K562 (cell line): ENCODE measurements around the gene PACS2. TPM values are rescaled to one million over a fixed set of nuclear protein-coding genes. Genes with fewer than 3 reads are reported as not detected.
"Not testable (repeated sequence)": the region's sequence is repeated elsewhere in the genome, so short reads cannot be mapped to it uniquely, and the experiment has no call there.

ENCODE experiments used
- ATAC-seq: fragments of 200-7000 bp; cut with Tn5 transposase; 3 replicates; pipeline ENCODE4 v1.9.1; 2020; ENCODE audit warnings: moderate library complexity
- BruUV-seq: library from RNA; stranded (reverse); fragments of 400-500 nt; replicated peaks from 2 replicates; lab custom pipeline; 2021; lab: Mats Ljungman, UMichigan
- CTCF ChIA-PET: fragments of 300-600 bp; formaldehyde crosslinking; extraction: SDS; loops from one replicate; lab custom pipeline; 2021; ENCODE audit warnings: low intra/inter-chr PET ratio; lab: Yijun Ruan, JAX
- POLR2A ChIA-PET: fragments of 300-600, 350-650 bp; sonication (Branson Sonifier 250); formaldehyde crosslinking; extraction: SDS; loops from one replicate; lab custom pipeline; 2021; ENCODE audit warnings: antibody characterized with exemption, inconsistent platforms; lab: Yijun Ruan, JAX
- DNase-seq, 4 experiments: peaks; one replicate each; pipeline versions ENCODE4 v3.0.0 to v3.0.0-alpha.2; 2011 to 2018; ENCODE audit warnings: low spot score in 3 of 4, mixed read lengths in 3 of 4; ENCODE audit errors: extremely low read depth in 1 of 4
- FAIRE-seq: peaks from 2 replicates; lab custom pipeline; 2011; peaks lifted over from hg19 to GRCh38; lab: Jason Lieb, UNC
- H2AFZ ChIP-seq: 2 replicates; pipeline ENCODE4 v1.6.0; 2011; ENCODE audit warnings: low read depth, low read length, control low read depth, inconsistent platforms
- H3K27ac ChIP-seq: fragments of 200-600 bp; 3 replicates; pipeline ENCODE4 v1.8.0; 2011; ENCODE audit warnings: low read depth, mild to moderate bottlenecking, control low read depth, inconsistent platforms, low read length, moderate library complexity, mixed read lengths; ENCODE audit errors: extremely low read depth
- H3K27me3 ChIP-seq, 2 experiments: fragments of 300-600 bp in 1 of 2; 2 replicates in 1 of 2; 3 replicates in 1 of 2; pipeline versions ENCODE4 v1.6.0 to v1.8.0; 2011; ENCODE audit warnings: inconsistent platforms in 2 of 2, low read length in 2 of 2, mild to moderate bottlenecking in 1 of 2, mixed read lengths in 1 of 2, moderate library complexity in 1 of 2; ENCODE audit not compliant: control insufficient read depth in 2 of 2, insufficient read depth in 2 of 2
- H3K36me3 ChIP-seq: fragments of 300-600 bp; 3 replicates; pipeline ENCODE4 v1.8.0; 2011; ENCODE audit warnings: mild to moderate bottlenecking, low read length, inconsistent platforms; ENCODE audit not compliant: control insufficient read depth, insufficient read depth
- H3K4me1 ChIP-seq, 2 experiments: fragments of 200-600 bp in 1 of 2; replicated peaks in 1 of 2; 2 replicates in 1 of 2; 3 replicates in 1 of 2; pipeline versions ENCODE4 v1.5.1 to v1.8.0; 2011; ENCODE audit warnings: inconsistent platforms in 2 of 2, low read length in 2 of 2, mild to moderate bottlenecking in 1 of 2, mixed read lengths in 1 of 2, moderate library complexity in 1 of 2; ENCODE audit not compliant: control insufficient read depth in 2 of 2, insufficient read depth in 2 of 2
- H3K4me2 ChIP-seq: 2 replicates; pipeline ENCODE4 v1.6.1; 2011; ENCODE audit warnings: low read length, control low read depth, inconsistent platforms, mixed read lengths; ENCODE audit not compliant: insufficient read depth
- H3K4me3 ChIP-seq: fragments of 200-600 bp; sonication (generic), shearing (Covaris generic); 2 replicates; pipeline ENCODE4 v1.5.1; 2016; ENCODE audit warnings: control low read depth, inconsistent platforms
- H3K79me2 ChIP-seq: fragments of 200-600 bp; 3 replicates; pipeline ENCODE4 v1.8.0; 2011; ENCODE audit warnings: low read length, inconsistent platforms; ENCODE audit not compliant: control insufficient read depth, insufficient read depth
- H3K9ac ChIP-seq, 2 experiments: 2 replicates each; pipeline versions ENCODE4 v1.6.0 to v1.6.1; 2011; ENCODE audit warnings: low read depth in 2 of 2, low read length in 2 of 2, control low read depth in 1 of 2, inconsistent platforms in 1 of 2, mild to moderate bottlenecking in 1 of 2, mixed read lengths in 1 of 2; ENCODE audit not compliant: insufficient read depth in 1 of 2
- H3K9me1 ChIP-seq: one replicate; pipeline ENCODE4 v1.6.0; 2011; ENCODE audit warnings: inconsistent platforms, mild to moderate bottlenecking, low read length, moderate library complexity; ENCODE audit not compliant: control insufficient read depth, insufficient read depth
- H3K9me3 ChIP-seq: replicated peaks from 2 replicates; pipeline ENCODE4 v1.5.1; 2011; ENCODE audit warnings: low read depth, low read length, inconsistent platforms; ENCODE audit not compliant: control insufficient read depth, insufficient read depth
- H4K20me1 ChIP-seq: replicated peaks from 2 replicates; pipeline ENCODE4 v1.6.1; 2011; ENCODE audit warnings: low read length, inconsistent platforms, mixed read lengths; ENCODE audit not compliant: control insufficient read depth, insufficient read depth
- ARID1B ChIP-seq: fragments of 450-650 bp; IDR thresholded peaks from 2 replicates; pipeline ENCODE4 v1.6.1; 2016; ENCODE audit warnings: antibody characterized with exemption, mild to moderate bottlenecking, inconsistent platforms
- CEBPB ChIP-seq: fragments of 450-650 bp; IDR thresholded peaks from 2 replicates; pipeline ENCODE4 v1.6.1; 2016; ENCODE audit warnings: missing genetic modification characterization, missing compliant biosample characterization
- MTA1 ChIP-seq: fragments of 450-650 bp; IDR thresholded peaks from 2 replicates; pipeline ENCODE4 v1.6.1; 2017; ENCODE audit warnings: borderline replicate concordance
- ZEB2 ChIP-seq: fragments of 450-650 bp; IDR thresholded peaks from 2 replicates; pipeline ENCODE4 v1.6.1; 2016
- WGBS: fragments of 100-300 bp; shearing (Covaris generic); methylation state at CpG from one replicate; pipeline ENCODE4 v1.1.6; 2016; ENCODE audit warnings: low coverage, mixed read lengths; ENCODE audit not compliant: insufficient coverage; ENCODE audit errors: missing lambda C conversion rate; 5-methylcytosine and 5-hydroxymethylcytosine counted together
- in situ Hi-C: fragments of 300-500 bp; cut with MboI; formaldehyde crosslinking; loops from 4 replicates; pipeline ENCODE4 v1.15.0; 2018; ENCODE audit warnings: inconsistent platforms, mixed read lengths
- intact Hi-C: fragments of 100-400 bp; cut with micrococcal nuclease; formaldehyde crosslinking; loops from 2 replicates; pipeline ENCODE4 v1.14.2; 2022
- polyA plus RNA-seq, 8 experiments: library from polyadenylated mRNA; depleted of rRNA in 4 of 8; stranded (reverse) in 5 of 8; unstranded in 3 of 8; fragments of >200 nt; fragmentation: Nextera tagmentation in 2 of 8; fragmentation: Illumina TruSeq in 1 of 8; extraction: Ambion mirVana in 2 of 8; extraction: Trizol in 1 of 8; gene quantifications; 2 replicates each; pipeline versions ENCODE4 v1.2.1 to v1.2.3, GENCODE V29; 2011 to 2014; ENCODE audit warnings: inconsistent platforms in 1 of 8, missing spikeins in 1 of 8
- total RNA-seq, 7 experiments: library from RNA; depleted of rRNA in 6 of 7; stranded (reverse); fragments of >200 nt in 6 of 7; fragmentation: Illumina TruSeq in 2 of 7; extraction: Trizol in 2 of 7; gene quantifications; 2 replicates each; pipeline versions ENCODE4 v1.2.1 to v1.2.3, GENCODE V29; 2011 to 2021; ENCODE audit warnings: low replicate concordance in 1 of 7
- TF ChIP-seq, protein P1 (sequence below), 2 experiments: fragments of 450-650 bp; IDR thresholded peaks; 2 replicates each; pipeline ENCODE4 v1.6.1; 2018; ENCODE audit warnings: mild to moderate bottlenecking in 2 of 2, low read depth in 1 of 2; ENCODE audit not compliant: partially characterized antibody in 2 of 2
- TF ChIP-seq, protein P2 (sequence below), 2 experiments: fragments of 450-650 bp in 1 of 2; sonication (generic) in 1 of 2; formaldehyde crosslinking in 1 of 2; IDR thresholded peaks in 1 of 2; conservative IDR thresholded peaks in 1 of 2; 2 replicates each; pipeline versions ENCODE4 v1.6.1 to v1.8.1; 2016 to 2023; ENCODE audit warnings: mild to moderate bottlenecking in 2 of 2, moderate library complexity in 2 of 2, inconsistent platforms in 1 of 2, missing genetic modification reagents in 1 of 2

PACS2 gene
- total and polyA plus RNA-seq, 9 of the 15 experiments (the other 6 are each of a cell fraction or from before 2014, with no cell fraction given), result 0.11 to 20.8 (median 9.9) TPM

DNA sequence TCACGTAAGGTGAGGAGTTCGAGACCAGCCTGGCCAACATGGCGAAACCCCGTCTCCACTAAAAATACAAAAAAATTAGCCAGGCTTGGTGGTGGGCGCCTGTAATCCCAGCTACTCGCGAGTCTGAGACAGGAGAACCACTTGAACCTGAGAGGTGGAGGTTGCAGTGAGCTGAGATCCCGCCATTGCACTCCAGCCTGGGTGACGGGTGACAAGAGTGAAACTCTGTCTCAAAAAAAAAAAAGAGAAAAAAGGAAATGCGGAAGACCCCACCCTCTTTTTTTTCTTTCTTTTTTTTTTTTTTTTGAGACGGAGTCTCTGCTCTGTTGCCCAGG, 12.7 kb upstream of the PACS2 start:
- DNase-seq, H3K9me1 ChIP-seq, CTCF ChIA-PET, ATAC-seq, BruUV-seq, H3K36me3 ChIP-seq, H3K9me3 ChIP-seq, FAIRE-seq, H3K27me3 ChIP-seq, in situ Hi-C loops, H4K20me1 ChIP-seq: not testable (repeated sequence)
- intact Hi-C loops, result loop anchor here (2.0 kb wide), 1 partner anchor 189 kb away; the partner anchor contains the start of gene TEDC1
- peak overlapping the region; percentile 58 to 90 for H3K9ac ChIP-seq
- POLR2A ChIA-PET, result interaction anchor here (0.6 to 1.6 kb wide), 3 partner anchors 12 to 36 kb away, joined by 3 to 5 read pairs (median 4); no protein-coding TSS in a partner anchor
- H3K4me3 ChIP-seq, result peak overlapping the region; percentile 83
- TF ChIP-seq ZEB2, result 0 out of 2 replicates have a peak, but pooled peaks have one; percentile 4
- peak; percentile 45 for TF ChIP-seq CEBPB (tag)
- 0 out of 2 replicates have a peak, but pooled peaks have one; percentile 4 for TF ChIP-seq MTA1
- TF ChIP-seq, protein P1, sequence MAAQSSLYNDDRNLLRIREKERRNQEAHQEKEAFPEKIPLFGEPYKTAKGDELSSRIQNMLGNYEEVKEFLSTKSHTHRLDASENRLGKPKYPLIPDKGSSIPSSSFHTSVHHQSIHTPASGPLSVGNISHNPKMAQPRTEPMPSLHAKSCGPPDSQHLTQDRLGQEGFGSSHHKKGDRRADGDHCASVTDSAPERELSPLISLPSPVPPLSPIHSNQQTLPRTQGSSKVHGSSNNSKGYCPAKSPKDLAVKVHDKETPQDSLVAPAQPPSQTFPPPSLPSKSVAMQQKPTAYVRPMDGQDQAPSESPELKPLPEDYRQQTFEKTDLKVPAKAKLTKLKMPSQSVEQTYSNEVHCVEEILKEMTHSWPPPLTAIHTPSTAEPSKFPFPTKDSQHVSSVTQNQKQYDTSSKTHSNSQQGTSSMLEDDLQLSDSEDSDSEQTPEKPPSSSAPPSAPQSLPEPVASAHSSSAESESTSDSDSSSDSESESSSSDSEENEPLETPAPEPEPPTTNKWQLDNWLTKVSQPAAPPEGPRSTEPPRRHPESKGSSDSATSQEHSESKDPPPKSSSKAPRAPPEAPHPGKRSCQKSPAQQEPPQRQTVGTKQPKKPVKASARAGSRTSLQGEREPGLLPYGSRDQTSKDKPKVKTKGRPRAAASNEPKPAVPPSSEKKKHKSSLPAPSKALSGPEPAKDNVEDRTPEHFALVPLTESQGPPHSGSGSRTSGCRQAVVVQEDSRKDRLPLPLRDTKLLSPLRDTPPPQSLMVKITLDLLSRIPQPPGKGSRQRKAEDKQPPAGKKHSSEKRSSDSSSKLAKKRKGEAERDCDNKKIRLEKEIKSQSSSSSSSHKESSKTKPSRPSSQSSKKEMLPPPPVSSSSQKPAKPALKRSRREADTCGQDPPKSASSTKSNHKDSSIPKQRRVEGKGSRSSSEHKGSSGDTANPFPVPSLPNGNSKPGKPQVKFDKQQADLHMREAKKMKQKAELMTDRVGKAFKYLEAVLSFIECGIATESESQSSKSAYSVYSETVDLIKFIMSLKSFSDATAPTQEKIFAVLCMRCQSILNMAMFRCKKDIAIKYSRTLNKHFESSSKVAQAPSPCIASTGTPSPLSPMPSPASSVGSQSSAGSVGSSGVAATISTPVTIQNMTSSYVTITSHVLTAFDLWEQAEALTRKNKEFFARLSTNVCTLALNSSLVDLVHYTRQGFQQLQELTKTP (IDR thresholded peaks at IDR 0.05; ENCODE audit: low read depth in 1 of 2, partially characterized antibody in 2 of 2), result peak in 1 of 2 experiments; percentile 1
- 0 out of 2 replicates have a peak, but pooled peaks have one; percentile 39 for TF ChIP-seq ARID1B
- TF ChIP-seq, protein P2, sequence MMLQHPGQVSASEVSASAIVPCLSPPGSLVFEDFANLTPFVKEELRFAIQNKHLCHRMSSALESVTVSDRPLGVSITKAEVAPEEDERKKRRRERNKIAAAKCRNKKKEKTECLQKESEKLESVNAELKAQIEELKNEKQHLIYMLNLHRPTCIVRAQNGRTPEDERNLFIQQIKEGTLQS (IDR thresholded peaks at IDR 0.05), result 0 out of 2 replicates have a peak, but pooled peaks have one; percentile 3
- TF ChIP-seq, protein P2 (CRISPR knock-in tag; conservative IDR thresholded peaks at IDR 0.05), result not testable (repeated sequence)
- H2AFZ ChIP-seq, result peak overlapping the region; percentile 84
- peak overlapping the region; percentile 86 for H3K4me2 ChIP-seq
- H3K79me2 ChIP-seq, result peaks cover 31% of the 10 kb centered on the region
- H3K27ac ChIP-seq, result peak overlapping the region; percentile 69; the same call in 2 of the 3 replicates
- H3K4me1 ChIP-seq, result peaks cover 4 to 29% of the 10 kb centered on the region in 2 experiments; a peak in 4 of 5 replicates
- 16% methylated on average over 7 of the region's 11 CpGs for WGBS
